ENCODE measurements around the gene SAA1. TPM values are rescaled to one million over a fixed set of nuclear protein-coding genes. Genes with fewer than 3 reads are reported as not detected.

Gene SAA1
- total RNA-seq, 1 donor from 2014 or later = not detected

- Mint-ChIP-seq H3K36me3 (ENCODE audit: low read depth) (peaks cover 78% of the 10 kb centered on the region), H3K4me3 (no peak overlapping the region), H3K27me3 (no peaks in the 10 kb centered on the region), H3K27ac (peak overlapping the region; percentile 76), H3K9me3 (no peaks in the 10 kb centered on the region), H3K4me1 (peaks cover 38% of the 10 kb centered on the region)
- CTCF ChIA-PET = no interaction called here
- no peak for DNase-seq
- intact Hi-C loops (cut with micrococcal nuclease) = no loop called here
- no peak for ATAC-seq (ENCODE audit: low read depth)
- POLR2A ChIA-PET = interaction anchor here (0.7 to 4.7 kb wide), 5 partner anchors 8 to 395 kb away, joined by 6 to 47 read pairs (median 13); partner anchors contain the start of genes GTF2H1, HPS5 and LDHA
- no peak for TF ChIP-seq CTCF (IDR thresholded peaks at IDR 0.05)
Measured at GRCh38 chr11:18312012-18312411, 45.9 kb downstream of the SAA1 start.

GRCh38 chr11:18312663-18313420, 46.8 kb downstream of the SAA1 start:
- ATAC-seq (ENCODE audit: low read depth) (no peak), DNase-seq (no peak)
- H3K36me3 Mint-ChIP-seq (ENCODE audit: low read depth) = peaks cover 76% of the 10 kb centered on the region
- no peak for TF ChIP-seq CTCF (IDR thresholded peaks at IDR 0.05)
- intact Hi-C loops (cut with micrococcal nuclease) = no loop called here
- CTCF ChIA-PET = no interaction called here
- peak overlapping the region; percentile 69 for H3K27ac Mint-ChIP-seq
- no peaks in the 10 kb centered on the region for H3K9me3 Mint-ChIP-seq
- POLR2A ChIA-PET = interaction anchor here (0.6 to 4.7 kb wide), 5 partner anchors 7 to 194 kb away, joined by 3 to 47 read pairs (median 9); partner anchors contain the start of genes GTF2H1, HPS5 and LDHA
- H3K4me1 Mint-ChIP-seq = peaks cover 38% of the 10 kb centered on the region
- no peaks in the 10 kb centered on the region for H3K27me3 Mint-ChIP-seq
- no peak overlapping the region for H3K4me3 Mint-ChIP-seq

- intact Hi-C loops (cut with micrococcal nuclease) = no loop called here
- Mint-ChIP-seq H3K36me3 (ENCODE audit: low read depth) (peaks cover 74% of the 10 kb centered on the region), H3K27me3 (no peaks in the 10 kb centered on the region), H3K9me3 (no peaks in the 10 kb centered on the region), H3K4me1 (peaks cover 49% of the 10 kb centered on the region), H3K27ac (no peak overlapping the region), H3K4me3 (no peak overlapping the region)
- DNase-seq (no peak), ATAC-seq (ENCODE audit: low read depth) (no peak)
- TF ChIP-seq CTCF (IDR thresholded peaks at IDR 0.05) = no peak
- ChIA-PET CTCF (no interaction called here), POLR2A (interaction anchor here (0.6 to 4.7 kb wide), 3 partner anchors 8 to 213 kb away, joined by 3 to 47 read pairs (median 3); partner anchors contain the start of genes GTF2H1, HPS5 and TSG101)
Measured at GRCh38 chr11:18313965-18314763, 48.1 kb downstream of the SAA1 start.

- DNase-seq = no peak
- no peaks in the 10 kb centered on the region for H3K9me3 Mint-ChIP-seq
- no peak overlapping the region for H3K27ac Mint-ChIP-seq
- no peak overlapping the region for H3K4me3 Mint-ChIP-seq
- H3K27me3 Mint-ChIP-seq = no peaks in the 10 kb centered on the region
- H3K4me1 Mint-ChIP-seq = peaks cover 54% of the 10 kb centered on the region
- H3K36me3 Mint-ChIP-seq (ENCODE audit: low read depth) = peaks cover 72% of the 10 kb centered on the region
- CTCF ChIA-PET = no interaction called here
- no peak for ATAC-seq (ENCODE audit: low read depth)
- intact Hi-C loops (cut with micrococcal nuclease) = no loop called here
- POLR2A ChIA-PET = interaction anchor here (1.6 kb wide), 1 partner anchor 212 kb away, joined by 3 read pairs; the partner anchor contains the start of gene TSG101
- TF ChIP-seq CTCF (IDR thresholded peaks at IDR 0.05) = no peak
Measured at GRCh38 chr11:18314784-18315523, 48.9 kb downstream of the SAA1 start.

Data from activated B cell treated with CpG ODN at 0.5 μM for 24 hours (primary cell).